HepG2 (cell line): ENCODE measurements around the gene EPHA6. TPM values are rescaled to one million over a fixed set of nuclear protein-coding genes. Genes with fewer than 3 reads are reported as not detected.
"Not testable (repeated sequence)": the region's sequence is repeated elsewhere in the genome, so short reads cannot be mapped to it uniquely, and the experiment has no call there.

Source experiments
- ATAC-seq: fragments of 200-7000 bp; cut with Tn5 transposase; 3 replicates; pipeline ENCODE4 v1.9.1; 2020; ENCODE audit warnings: mild to moderate bottlenecking, moderate library complexity
- BruUV-seq: library from RNA; stranded (reverse); fragments of 400-500 nt; replicated peaks from 2 replicates; lab custom pipeline; 2021; lab: Mats Ljungman, UMichigan
- CTCF ChIA-PET: fragments of 300-600 bp; formaldehyde crosslinking; extraction: SDS; loops from one replicate; lab custom pipeline; 2021; ENCODE audit warnings: low total read pairs, inconsistent platforms, low intra/inter-chr PET ratio; lab: Yijun Ruan, JAX
- POLR2A ChIA-PET: fragments of 350-600 bp; sonication (Branson Sonifier 250); formaldehyde crosslinking; loops from one replicate; lab custom pipeline; 2020; ENCODE audit warnings: antibody characterized with exemption, inconsistent platforms; lab: Yijun Ruan, JAX
- DNase-seq: peaks from one replicate; pipeline ENCODE4 v3.0.0-alpha.2; 2015; ENCODE audit warnings: low spot score
- FAIRE-seq: peaks from 3 replicates; lab custom pipeline; 2011; peaks lifted over from hg19 to GRCh38; lab: Jason Lieb, UNC
- H2AFZ ChIP-seq: one replicate; pipeline ENCODE4 v1.6.1; 2011; ENCODE audit warnings: low read length, inconsistent platforms
- H3K27ac ChIP-seq: fragments of 300-600 bp; 3 replicates; pipeline ENCODE4 v1.8.0; 2011; ENCODE audit warnings: mixed run types, mild to moderate bottlenecking, mixed read lengths, low read length, inconsistent platforms; ENCODE audit not compliant: insufficient read depth; ENCODE audit errors: extremely low read length
- H3K27me3 ChIP-seq, 2 experiments: fragments of 200-600 bp in 1 of 2; 2 replicates in 1 of 2; 3 replicates in 1 of 2; pipeline versions ENCODE4 v1.6.0 to v1.8.0; 2011; ENCODE audit warnings: low read length in 2 of 2, mild to moderate bottlenecking in 2 of 2, moderate library complexity in 2 of 2, inconsistent platforms in 1 of 2; ENCODE audit not compliant: insufficient read depth in 2 of 2, control insufficient read depth in 1 of 2
- H3K36me3 ChIP-seq, 2 experiments: fragments of 200-600 bp in 1 of 2; replicated peaks in 1 of 2; 2 replicates in 1 of 2; 3 replicates in 1 of 2; pipeline versions ENCODE4 v1.5.1 to v1.8.0; 2011; ENCODE audit warnings: low read length in 2 of 2, inconsistent platforms in 1 of 2; ENCODE audit not compliant: insufficient read depth in 2 of 2, control insufficient read depth in 1 of 2
- H3K4me1 ChIP-seq: 2 replicates; pipeline ENCODE4 v1.5.1; 2012; ENCODE audit warnings: low read length, inconsistent platforms; ENCODE audit not compliant: insufficient read depth
- H3K4me2 ChIP-seq: 2 replicates; pipeline ENCODE4 v1.6.0; 2011; ENCODE audit warnings: low read depth, low read length, inconsistent platforms
- H3K4me3 ChIP-seq, 3 experiments: fragments of 200-600 bp in 1 of 3; sonication (generic), shearing (Covaris generic) in 1 of 3; replicated peaks in 1 of 3; 2 replicates each; pipeline ENCODE4 v1.5.1; 2011 to 2016; ENCODE audit warnings: low read length in 3 of 3, inconsistent platforms in 2 of 3, low read depth in 2 of 3, mild to moderate bottlenecking in 2 of 3, control low read depth in 1 of 3, mixed read lengths in 1 of 3; ENCODE audit not compliant: insufficient read depth in 1 of 3
- H3K79me2 ChIP-seq: one replicate; pipeline ENCODE4 v1.6.1; 2011; ENCODE audit warnings: low read length, inconsistent platforms; ENCODE audit not compliant: insufficient read depth
- H3K9ac ChIP-seq: 2 replicates; pipeline ENCODE4 v1.6.0; 2011; ENCODE audit warnings: mild to moderate bottlenecking, low read depth, low read length, inconsistent platforms; ENCODE audit not compliant: insufficient read depth
- H3K9me3 ChIP-seq: 2 replicates; pipeline ENCODE4 v1.5.1; 2012; ENCODE audit warnings: mild to moderate bottlenecking, low read length
- H4K20me1 ChIP-seq: 2 replicates; pipeline ENCODE4 v1.6.0; 2011; ENCODE audit warnings: inconsistent platforms, mild to moderate bottlenecking, low read length, moderate library complexity; ENCODE audit not compliant: insufficient read depth
- CEBPG ChIP-seq: IDR thresholded peaks from 2 replicates; pipeline ENCODE4 v1.6.1; 2016
- HNRNPH1 ChIP-seq: fragments of 200-400 bp; formaldehyde crosslinking; optimal IDR thresholded peaks from 2 replicates; pipeline ENCODE3; 2017; ENCODE audit warnings: mild to moderate bottlenecking, low read depth, low read length
- NBN ChIP-seq: fragments of 450-650 bp; conservative IDR thresholded peaks from 2 replicates; pipeline ENCODE4 v1.6.1; 2017
- WGBS: methylation state at CpG from one replicate; pipeline ENCODE4 v1.1.6; 2017; ENCODE audit warnings: low lambda C conversion rate; 5-methylcytosine and 5-hydroxymethylcytosine counted together
- in situ Hi-C: cut with HindIII; loops from 2 replicates; pipeline ENCODE4 v1.10.0; 2017; ENCODE audit warnings: low pct_unique_long_range_greater_than_20kb; ENCODE audit not compliant: extremely low pct_ligation_motif_present
- intact Hi-C: fragments of 100-400 bp; cut with micrococcal nuclease; formaldehyde crosslinking; loops from one replicate; pipeline ENCODE4 v1.10.0; 2022; ENCODE audit not compliant: unreplicated experiment
- polyA plus RNA-seq, 8 experiments: library from polyadenylated mRNA; depleted of rRNA in 3 of 8; stranded (reverse) in 7 of 8; unstranded in 1 of 8; fragments of >200 nt; fragmentation: Illumina TruSeq in 4 of 8; extraction: Trizol in 4 of 8; gene quantifications; 2 replicates each; pipeline versions ENCODE4 v1.2.1 to v1.2.3, GENCODE V29; 2011 to 2016; ENCODE audit warnings: low read depth in 4 of 8, missing spikeins in 1 of 8, mixed read lengths in 1 of 8; ENCODE audit not compliant: insufficient read depth in 1 of 8
- total RNA-seq, 5 experiments: library from RNA; depleted of rRNA; stranded (reverse); fragments of >200 nt; fragmentation: Illumina TruSeq; extraction: Trizol; gene quantifications; 2 replicates each; pipeline ENCODE4 v1.2.3, GENCODE V29; 2016; ENCODE audit warnings: low read depth in 1 of 5
- TF ChIP-seq, protein P1 (sequence below): sonication (generic); formaldehyde crosslinking; IDR thresholded peaks from 2 replicates; pipeline ENCODE4 v1.4.0; 2020; ENCODE audit warnings: mild to moderate bottlenecking, missing genetic modification reagents
- TF ChIP-seq, protein P2 (sequence below): sonication (generic); formaldehyde crosslinking; IDR thresholded peaks from 2 replicates; pipeline ENCODE4 v1.8.0; 2022; ENCODE audit warnings: missing genetic modification reagents, mild to moderate bottlenecking, borderline replicate concordance
- TF ChIP-seq, protein P3 (sequence below): sonication (generic); formaldehyde crosslinking; IDR thresholded peaks from 2 replicates; pipeline ENCODE4 v1.5.0; 2020; ENCODE audit warnings: missing genetic modification reagents
- TF ChIP-seq, protein P4 (sequence below): sonication (generic); formaldehyde crosslinking; IDR thresholded peaks from 2 replicates; pipeline ENCODE4 v1.4.0; 2020; ENCODE audit warnings: low read depth, missing genetic modification reagents
- TF ChIP-seq, protein P5 (sequence below): sonication (generic); formaldehyde crosslinking; IDR thresholded peaks from 2 replicates; pipeline ENCODE4 v1.4.0; 2020; ENCODE audit warnings: mild to moderate bottlenecking, missing genetic modification reagents

Gene EPHA6
- total and polyA plus RNA-seq, 2 of the 13 experiments (the other 11 are each of a cell fraction or from before 2014, with no cell fraction given) = not detected

DNA sequence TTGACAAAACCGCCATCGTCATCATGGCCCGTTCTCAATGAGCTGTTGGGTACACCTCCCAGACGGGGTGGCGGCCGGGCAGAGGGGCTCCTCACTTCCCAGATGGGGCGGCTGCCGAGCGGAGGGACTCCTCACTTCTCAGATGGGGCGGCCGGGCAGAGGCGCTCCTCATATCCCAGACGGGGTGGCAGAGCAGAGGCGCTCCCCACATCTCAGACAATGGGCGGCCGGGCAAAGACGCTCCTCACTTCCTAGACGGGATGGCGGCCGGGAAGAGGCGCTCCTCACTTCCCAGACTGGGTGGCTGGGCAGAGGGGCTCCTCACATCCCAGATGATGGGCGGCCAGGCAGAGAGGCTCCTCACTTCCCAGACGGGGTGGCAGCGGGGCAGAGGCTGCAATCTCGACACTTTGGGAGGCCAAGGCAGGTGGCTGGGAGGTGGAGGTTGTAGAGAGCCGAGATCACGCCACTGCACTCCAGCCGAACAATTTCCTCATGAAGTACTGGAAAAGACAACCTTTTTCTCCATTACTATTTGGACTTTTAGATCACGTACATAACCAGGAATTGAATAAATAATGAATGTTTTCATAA is 666.4 kb downstream of the EPHA6 start:
- H3K27ac ChIP-seq, intact Hi-C loops, DNase-seq, POLR2A ChIA-PET, in situ Hi-C loops, FAIRE-seq, H3K4me3 ChIP-seq, H2AFZ ChIP-seq, ATAC-seq, H3K79me2 ChIP-seq, H3K9me3 ChIP-seq, CTCF ChIA-PET, BruUV-seq, H3K9ac ChIP-seq, H4K20me1 ChIP-seq, H3K27me3 ChIP-seq, H3K4me2 ChIP-seq, H3K36me3 ChIP-seq, H3K4me1 ChIP-seq: not testable (repeated sequence)
- WGBS = 51% methylated on average over 20 of the region's 29 CpGs

DNA sequence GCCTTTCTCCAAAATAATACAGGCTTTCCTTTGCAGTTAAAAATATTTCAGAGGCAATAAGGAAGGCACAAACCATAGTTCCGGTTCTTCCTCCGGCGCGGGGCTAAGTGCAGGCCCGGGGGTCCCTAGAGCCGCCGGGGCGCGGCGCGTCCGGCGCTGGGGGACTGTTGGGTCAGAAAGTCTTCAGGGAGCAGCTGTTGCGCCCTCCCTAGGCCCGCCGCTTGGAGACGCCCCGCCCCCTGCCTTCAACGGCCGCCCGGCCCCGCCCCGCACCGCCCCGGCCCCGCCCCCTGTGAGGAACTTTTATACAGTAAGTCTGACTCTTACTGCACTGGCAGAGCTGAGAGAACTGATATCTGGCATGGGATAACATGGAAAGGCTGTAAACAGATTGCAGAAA is 667.0 kb downstream of the EPHA6 start:
- no peaks in the 10 kb centered on the region for H3K4me1 ChIP-seq
- peak; percentile 62 for ATAC-seq
- CTCF ChIA-PET = no interaction called here
- H3K27me3 ChIP-seq = no peaks in the 10 kb centered on the region
- in situ Hi-C loops (no loop called here), intact Hi-C loops (no loop called here)
- H3K27ac ChIP-seq = no peak overlapping the region
- H3K4me3 ChIP-seq = no peak overlapping the region
- H3K9me3 ChIP-seq = no peaks in the 10 kb centered on the region
- H4K20me1 ChIP-seq = no peaks in the 10 kb centered on the region
- BruUV-seq = no TSS peak
- H3K79me2 ChIP-seq = no peaks in the 10 kb centered on the region
- POLR2A ChIA-PET = no interaction called here
- H3K4me2 ChIP-seq = no peak overlapping the region
- no peak overlapping the region for H2AFZ ChIP-seq
- DNase-seq = no peak
- WGBS = 65% methylated on average over 17 of the region's 26 CpGs
- H3K9ac ChIP-seq = no peak overlapping the region
- H3K36me3 ChIP-seq = no peaks in the 10 kb centered on the region
- FAIRE-seq = no peak
- TF ChIP-seq NBN (no peak), CEBPG (no peak), HNRNPH1 (no peak)
- TF ChIP-seq, protein P1, sequence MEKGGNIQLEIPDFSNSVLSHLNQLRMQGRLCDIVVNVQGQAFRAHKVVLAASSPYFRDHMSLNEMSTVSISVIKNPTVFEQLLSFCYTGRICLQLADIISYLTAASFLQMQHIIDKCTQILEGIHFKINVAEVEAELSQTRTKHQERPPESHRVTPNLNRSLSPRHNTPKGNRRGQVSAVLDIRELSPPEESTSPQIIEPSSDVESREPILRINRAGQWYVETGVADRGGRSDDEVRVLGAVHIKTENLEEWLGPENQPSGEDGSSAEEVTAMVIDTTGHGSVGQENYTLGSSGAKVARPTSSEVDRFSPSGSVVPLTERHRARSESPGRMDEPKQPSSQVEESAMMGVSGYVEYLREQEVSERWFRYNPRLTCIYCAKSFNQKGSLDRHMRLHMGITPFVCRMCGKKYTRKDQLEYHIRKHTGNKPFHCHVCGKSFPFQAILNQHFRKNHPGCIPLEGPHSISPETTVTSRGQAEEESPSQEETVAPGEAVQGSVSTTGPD = no peak
- TF ChIP-seq, protein P2, sequence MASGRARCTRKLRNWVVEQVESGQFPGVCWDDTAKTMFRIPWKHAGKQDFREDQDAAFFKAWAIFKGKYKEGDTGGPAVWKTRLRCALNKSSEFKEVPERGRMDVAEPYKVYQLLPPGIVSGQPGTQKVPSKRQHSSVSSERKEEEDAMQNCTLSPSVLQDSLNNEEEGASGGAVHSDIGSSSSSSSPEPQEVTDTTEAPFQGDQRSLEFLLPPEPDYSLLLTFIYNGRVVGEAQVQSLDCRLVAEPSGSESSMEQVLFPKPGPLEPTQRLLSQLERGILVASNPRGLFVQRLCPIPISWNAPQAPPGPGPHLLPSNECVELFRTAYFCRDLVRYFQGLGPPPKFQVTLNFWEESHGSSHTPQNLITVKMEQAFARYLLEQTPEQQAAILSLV (CRISPR knock-in tag) = no peak
- TF ChIP-seq, protein P3, sequence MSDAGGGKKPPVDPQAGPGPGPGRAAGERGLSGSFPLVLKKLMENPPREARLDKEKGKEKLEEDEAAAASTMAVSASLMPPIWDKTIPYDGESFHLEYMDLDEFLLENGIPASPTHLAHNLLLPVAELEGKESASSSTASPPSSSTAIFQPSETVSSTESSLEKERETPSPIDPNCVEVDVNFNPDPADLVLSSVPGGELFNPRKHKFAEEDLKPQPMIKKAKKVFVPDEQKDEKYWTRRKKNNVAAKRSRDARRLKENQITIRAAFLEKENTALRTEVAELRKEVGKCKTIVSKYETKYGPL (CRISPR knock-in tag) = no peak
- TF ChIP-seq, protein P4, sequence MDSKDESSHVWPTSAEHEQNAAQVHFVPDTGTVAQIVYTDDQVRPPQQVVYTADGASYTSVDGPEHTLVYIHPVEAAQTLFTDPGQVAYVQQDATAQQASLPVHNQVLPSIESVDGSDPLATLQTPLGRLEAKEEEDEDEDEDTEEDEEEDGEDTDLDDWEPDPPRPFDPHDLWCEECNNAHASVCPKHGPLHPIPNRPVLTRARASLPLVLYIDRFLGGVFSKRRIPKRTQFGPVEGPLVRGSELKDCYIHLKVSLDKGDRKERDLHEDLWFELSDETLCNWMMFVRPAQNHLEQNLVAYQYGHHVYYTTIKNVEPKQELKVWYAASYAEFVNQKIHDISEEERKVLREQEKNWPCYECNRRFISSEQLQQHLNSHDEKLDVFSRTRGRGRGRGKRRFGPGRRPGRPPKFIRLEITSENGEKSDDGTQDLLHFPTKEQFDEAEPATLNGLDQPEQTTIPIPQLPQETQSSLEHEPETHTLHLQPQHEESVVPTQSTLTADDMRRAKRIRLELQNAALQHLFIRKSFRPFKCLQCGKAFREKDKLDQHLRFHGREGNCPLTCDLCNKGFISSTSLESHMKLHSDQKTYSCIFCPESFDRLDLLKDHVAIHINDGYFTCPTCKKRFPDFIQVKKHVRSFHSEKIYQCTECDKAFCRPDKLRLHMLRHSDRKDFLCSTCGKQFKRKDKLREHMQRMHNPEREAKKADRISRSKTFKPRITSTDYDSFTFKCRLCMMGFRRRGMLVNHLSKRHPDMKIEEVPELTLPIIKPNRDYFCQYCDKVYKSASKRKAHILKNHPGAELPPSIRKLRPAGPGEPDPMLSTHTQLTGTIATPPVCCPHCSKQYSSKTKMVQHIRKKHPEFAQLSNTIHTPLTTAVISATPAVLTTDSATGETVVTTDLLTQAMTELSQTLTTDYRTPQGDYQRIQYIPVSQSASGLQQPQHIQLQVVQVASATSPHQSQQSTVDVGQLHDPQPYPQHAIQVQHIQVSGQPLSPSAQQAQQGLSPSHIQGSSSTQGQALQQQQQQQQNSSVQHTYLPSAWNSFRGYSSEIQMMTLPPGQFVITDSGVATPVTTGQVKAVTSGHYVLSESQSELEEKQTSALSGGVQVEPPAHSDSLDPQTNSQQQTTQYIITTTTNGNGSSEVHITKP (CRISPR knock-in tag) = no peak
- TF ChIP-seq, protein P5, sequence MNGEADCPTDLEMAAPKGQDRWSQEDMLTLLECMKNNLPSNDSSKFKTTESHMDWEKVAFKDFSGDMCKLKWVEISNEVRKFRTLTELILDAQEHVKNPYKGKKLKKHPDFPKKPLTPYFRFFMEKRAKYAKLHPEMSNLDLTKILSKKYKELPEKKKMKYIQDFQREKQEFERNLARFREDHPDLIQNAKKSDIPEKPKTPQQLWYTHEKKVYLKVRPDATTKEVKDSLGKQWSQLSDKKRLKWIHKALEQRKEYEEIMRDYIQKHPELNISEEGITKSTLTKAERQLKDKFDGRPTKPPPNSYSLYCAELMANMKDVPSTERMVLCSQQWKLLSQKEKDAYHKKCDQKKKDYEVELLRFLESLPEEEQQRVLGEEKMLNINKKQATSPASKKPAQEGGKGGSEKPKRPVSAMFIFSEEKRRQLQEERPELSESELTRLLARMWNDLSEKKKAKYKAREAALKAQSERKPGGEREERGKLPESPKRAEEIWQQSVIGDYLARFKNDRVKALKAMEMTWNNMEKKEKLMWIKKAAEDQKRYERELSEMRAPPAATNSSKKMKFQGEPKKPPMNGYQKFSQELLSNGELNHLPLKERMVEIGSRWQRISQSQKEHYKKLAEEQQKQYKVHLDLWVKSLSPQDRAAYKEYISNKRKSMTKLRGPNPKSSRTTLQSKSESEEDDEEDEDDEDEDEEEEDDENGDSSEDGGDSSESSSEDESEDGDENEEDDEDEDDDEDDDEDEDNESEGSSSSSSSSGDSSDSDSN = no peak
